ENCODE measurements around the gene RNF26.

The RNF26 gene

GRCh38 chr11:119356349-119357031 is 22.2 kb downstream of the RNF26 start:
- H3K4me3 ChIP-seq (ENCODE audit: low read depth, low read length): peak overlapping the region; percentile 46
- peak; percentile 74 for DNase-seq (ENCODE audit: low read depth, low spot score)
- peak; percentile 84 for TF ChIP-seq CTCF (IDR thresholded peaks at IDR 0.05; ENCODE audit: low read depth, low read length)
- in situ Hi-C loops (cut with HindIII; ENCODE audit: low sequenced_read_pairs): no loop called here

GRCh38 chr11:119357074-119357473 is 22.7 kb downstream of the RNF26 start:
- in situ Hi-C loops (cut with HindIII; ENCODE audit: low sequenced_read_pairs): no loop called here
- TF ChIP-seq CTCF (IDR thresholded peaks at IDR 0.05; ENCODE audit: low read depth, low read length): no peak
- H3K4me3 ChIP-seq (ENCODE audit: low read depth, low read length): peak overlapping the region; percentile 46
- DNase-seq (ENCODE audit: low read depth, low spot score): no peak

GRCh38 chr11:119359365-119360214 is 25.3 kb downstream of the RNF26 start:
- H3K4me3 ChIP-seq (ENCODE audit: low read depth, low read length): no peak overlapping the region
- in situ Hi-C loops (cut with HindIII; ENCODE audit: low sequenced_read_pairs): no loop called here
- no peak for DNase-seq (ENCODE audit: low read depth, low spot score)
- no peak for TF ChIP-seq CTCF (IDR thresholded peaks at IDR 0.05; ENCODE audit: low read depth, low read length)

GRCh38 chr11:119361056-119361787 is 26.9 kb downstream of the RNF26 start:
- DNase-seq (ENCODE audit: low read depth, low spot score): peak; percentile 37

GRCh38 chr11:119361941-119362725 is 27.8 kb downstream of the RNF26 start:
- in situ Hi-C loops (cut with HindIII; ENCODE audit: low sequenced_read_pairs): no loop called here
- H3K4me3 ChIP-seq (ENCODE audit: low read depth, low read length): no peak overlapping the region
- no peak for DNase-seq (ENCODE audit: low read depth, low spot score)
- TF ChIP-seq CTCF (IDR thresholded peaks at IDR 0.05; ENCODE audit: low read depth, low read length): no peak

More at GRCh38 chr11:119361056-119361787, 26.9 kb downstream of the RNF26 start:
- TF ChIP-seq CTCF (IDR thresholded peaks at IDR 0.05; ENCODE audit: low read depth, low read length): no peak
- H3K4me3 ChIP-seq (ENCODE audit: low read depth, low read length): no peak overlapping the region
- in situ Hi-C loops (cut with HindIII; ENCODE audit: low sequenced_read_pairs): no loop called here

GRCh38 chr11:119362741-119363080 is 28.4 kb downstream of the RNF26 start:
- in situ Hi-C loops (cut with HindIII; ENCODE audit: low sequenced_read_pairs): no loop called here
- no peak overlapping the region for H3K4me3 ChIP-seq (ENCODE audit: low read depth, low read length)
- DNase-seq (ENCODE audit: low read depth, low spot score): no peak
- TF ChIP-seq CTCF (IDR thresholded peaks at IDR 0.05; ENCODE audit: low read depth, low read length): no peak
